ENCODE measurements around the gene RANBP3L. TPM values are rescaled to one million over a fixed set of nuclear protein-coding genes. Genes with fewer than 3 reads are reported as not detected.
A peak's percentile ranks its signal among the peaks of the same experiment; 100 is the strongest.
"Not testable (repeated sequence)": the region's sequence is repeated elsewhere in the genome, so short reads cannot be mapped to it uniquely, and the experiment has no call there.

The RANBP3L gene, protein sequence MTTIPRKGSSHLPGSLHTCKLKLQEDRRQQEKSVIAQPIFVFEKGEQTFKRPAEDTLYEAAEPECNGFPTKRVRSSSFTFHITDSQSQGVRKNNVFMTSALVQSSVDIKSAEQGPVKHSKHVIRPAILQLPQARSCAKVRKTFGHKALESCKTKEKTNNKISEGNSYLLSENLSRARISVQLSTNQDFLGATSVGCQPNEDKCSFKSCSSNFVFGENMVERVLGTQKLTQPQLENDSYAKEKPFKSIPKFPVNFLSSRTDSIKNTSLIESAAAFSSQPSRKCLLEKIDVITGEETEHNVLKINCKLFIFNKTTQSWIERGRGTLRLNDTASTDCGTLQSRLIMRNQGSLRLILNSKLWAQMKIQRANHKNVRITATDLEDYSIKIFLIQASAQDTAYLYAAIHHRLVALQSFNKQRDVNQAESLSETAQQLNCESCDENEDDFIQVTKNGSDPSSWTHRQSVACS
- not detected in 2 replicates for polyA plus RNA-seq (2014; cell fraction: cytosol; rRNA removed)
- not detected in 2 replicates for polyA plus RNA-seq (2014; cell fraction: nucleus; rRNA removed)

DNA sequence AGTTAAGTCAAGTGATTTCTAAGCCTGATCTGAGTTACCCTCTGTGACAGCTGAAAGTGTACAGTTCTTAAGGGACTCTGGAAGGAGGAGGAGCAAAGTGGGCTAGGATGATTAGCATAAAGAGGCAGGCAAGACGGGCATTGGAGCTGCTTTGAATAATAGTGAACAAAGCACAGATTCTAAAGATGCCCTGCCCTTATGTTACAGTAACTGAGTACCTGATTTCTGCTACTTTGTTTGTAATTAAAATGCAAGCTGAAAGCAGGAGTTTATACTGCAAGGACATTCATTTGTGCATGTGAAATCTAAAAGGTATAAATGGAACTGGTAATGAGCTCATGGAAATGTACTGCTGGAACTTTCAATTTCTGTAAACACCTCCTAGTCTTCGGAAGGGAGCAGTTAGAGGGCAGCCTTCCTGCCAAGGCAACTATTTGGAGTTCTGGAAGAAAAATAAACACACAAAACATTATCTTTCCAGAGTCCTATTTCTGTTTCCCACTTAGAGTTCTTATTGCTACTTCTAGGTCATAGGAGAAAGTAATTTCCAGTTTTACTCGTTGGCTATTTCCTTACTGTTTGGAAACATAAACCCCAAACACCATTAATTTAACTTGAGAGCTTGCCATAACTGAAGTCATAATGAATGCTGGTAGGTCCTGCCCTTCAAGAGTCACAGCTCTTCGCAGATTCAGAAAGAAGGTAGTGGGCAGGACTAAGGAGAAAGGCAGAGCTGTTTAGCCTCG, at the start of gene RANBP3L:
Gene RANBP3L, minus strand, starts transcription at position 45 of the 746 bp plus-strand sequence. CDS start 486 bp downstream, outside the sequence.
- DNase-seq (ENCODE audit: low spot score): no peak

DNA sequence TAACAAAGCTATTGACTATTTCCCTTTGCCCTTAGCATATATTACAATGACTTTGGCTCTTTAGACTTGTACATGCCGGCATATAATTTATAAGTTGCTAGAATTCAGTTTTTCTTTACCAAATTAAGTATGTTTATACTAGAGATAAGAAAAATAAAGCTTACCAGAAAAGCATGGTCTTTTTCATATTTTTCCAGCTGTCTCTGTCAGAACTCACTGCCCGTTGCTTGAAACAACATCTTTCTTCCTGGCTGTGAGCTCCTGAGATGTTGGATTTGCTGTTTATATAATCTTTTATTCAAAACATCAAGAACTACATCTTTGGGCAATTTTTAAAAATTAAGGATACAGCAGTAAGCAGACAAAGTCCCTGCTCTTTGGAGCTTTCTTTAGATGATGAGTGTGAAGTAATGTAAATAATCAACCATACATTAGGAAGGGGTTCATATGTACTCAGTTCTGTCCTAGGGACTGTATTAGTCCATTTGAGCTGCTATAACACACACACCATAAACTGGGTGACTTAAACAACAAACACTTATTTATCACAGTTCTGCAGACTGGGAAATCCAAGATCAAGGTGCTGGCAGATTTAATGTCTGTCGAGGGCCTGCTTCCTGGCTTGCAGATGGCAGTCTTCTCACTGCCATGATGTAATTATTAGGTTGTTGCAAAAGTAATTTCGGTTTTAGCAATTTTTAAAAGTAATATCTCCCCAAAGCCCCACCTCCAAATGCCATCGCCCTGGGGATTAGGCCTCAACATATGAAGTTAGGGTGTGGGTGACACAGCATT, 45.4 kb upstream of the RANBP3L start:
- no peak for DNase-seq (ENCODE audit: low spot score)

DNA sequence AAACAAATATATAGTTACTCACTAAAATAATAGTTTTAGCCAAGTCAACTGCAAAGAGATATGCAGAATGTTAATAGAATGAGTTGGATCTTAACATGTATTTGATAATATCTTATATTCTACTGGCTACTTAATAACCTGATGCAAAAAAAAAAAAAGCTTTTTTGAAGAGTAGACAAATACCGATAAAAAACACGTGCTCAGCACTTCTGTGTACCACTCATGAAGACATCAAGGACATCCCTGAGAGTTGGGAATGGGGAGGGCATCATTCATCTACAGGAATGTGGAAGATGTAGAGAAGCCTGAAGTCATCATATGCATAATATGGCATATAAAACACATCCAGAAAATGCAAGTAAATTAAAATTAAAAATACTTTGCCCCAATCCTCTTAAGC, 43.2 kb upstream of the RANBP3L start:
- DNase-seq (ENCODE audit: low spot score): no peak

DNA sequence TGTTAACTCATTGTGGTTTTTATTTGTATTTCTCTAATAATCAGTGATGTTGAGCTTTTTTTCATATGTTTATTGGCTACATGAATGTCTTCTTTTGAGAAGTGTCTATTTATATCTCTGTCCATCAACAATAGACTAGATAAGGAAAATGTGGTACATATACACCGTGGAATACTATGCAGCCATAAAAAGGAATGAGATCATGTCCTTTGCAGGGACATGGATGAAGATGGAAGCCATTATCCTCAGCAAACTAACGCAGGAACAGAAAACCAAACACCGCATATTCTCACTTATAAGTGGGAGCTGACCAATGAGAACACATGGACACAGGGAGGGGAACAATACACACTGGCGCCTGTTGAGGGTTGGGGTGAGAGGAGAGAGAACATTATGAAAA, 40.0 kb upstream of the RANBP3L start:
- not testable (repeated sequence) for DNase-seq (ENCODE audit: low spot score)

DNA sequence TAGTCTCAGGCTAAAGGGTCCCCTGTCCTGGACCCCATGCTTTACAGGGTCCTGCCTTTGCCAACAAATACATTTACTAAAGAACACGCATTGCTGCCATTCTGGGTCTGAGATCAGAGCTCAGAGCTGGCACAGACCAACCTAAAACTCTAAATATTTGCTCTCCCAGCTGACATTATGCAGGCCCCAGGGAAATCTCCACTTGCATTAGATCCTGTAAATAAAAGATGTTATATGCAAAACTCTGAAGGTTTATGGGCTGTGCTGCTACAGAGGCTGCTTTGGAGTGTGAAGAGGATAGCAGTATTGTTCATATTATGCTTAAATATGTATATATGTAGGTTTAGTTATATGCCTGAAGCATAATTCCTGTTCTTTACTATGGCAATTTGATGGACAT, 35.9 kb upstream of the RANBP3L start:
- DNase-seq (ENCODE audit: low spot score): no peak

DNA sequence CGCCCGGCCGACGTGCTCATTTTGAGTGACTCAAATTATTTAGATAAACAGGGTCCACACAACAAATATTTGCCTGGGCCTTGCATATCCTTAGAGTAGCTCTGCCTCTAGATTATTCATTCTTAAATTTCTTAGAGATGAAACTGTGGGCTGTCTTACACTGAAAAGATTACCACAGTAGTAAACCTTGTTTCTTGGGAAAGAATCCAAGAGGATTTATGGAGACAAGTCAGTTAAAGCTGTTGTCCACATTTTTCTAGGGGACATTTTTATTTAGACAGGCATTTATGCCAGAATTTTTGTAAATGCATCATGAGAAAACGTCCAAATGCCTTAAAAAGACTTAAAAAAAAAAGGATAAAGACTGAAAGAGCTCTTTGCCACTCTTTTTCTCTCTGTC, 32.6 kb upstream of the RANBP3L start:
- DNase-seq (ENCODE audit: low spot score): no peak

DNA sequence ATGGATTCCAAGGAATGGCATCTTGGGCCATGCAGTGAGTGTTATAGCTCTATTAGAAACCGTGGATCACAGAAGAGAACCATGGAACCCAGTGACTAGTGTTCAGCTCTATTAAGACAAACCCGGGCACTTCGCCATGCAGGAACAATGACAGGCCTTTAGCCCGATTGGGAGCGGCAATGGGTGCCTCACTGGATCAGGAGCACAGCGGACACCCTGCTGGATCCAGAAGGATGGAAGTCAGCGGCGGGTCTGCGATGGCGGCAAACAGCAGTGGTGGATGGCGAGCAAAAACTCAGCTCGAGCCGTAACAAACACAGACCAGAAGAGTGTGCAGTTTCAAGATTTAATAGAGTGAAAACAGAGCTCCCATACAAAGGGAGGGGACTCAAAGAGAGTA, 31.0 kb upstream of the RANBP3L start:
- DNase-seq (ENCODE audit: low spot score): not testable (repeated sequence)

DNA sequence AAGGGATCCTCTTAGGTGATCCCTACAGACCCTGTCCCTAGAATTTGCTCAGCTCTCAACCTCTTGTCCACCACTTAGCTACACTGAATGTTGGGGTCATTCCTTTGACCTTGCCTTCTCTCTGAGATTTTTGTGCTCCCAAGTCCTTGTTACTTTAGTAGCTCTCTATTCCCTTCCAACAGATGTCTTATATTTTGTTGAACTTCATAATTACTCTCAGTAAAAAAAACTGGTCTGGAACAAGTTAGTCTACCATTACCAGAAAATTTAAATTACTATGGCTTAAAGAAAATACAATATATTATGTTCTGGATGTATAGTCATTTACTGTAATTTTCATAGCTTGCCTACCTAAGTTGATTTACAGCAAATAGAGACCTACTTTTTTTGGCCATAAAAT, 23.5 kb upstream of the RANBP3L start:
- DNase-seq (ENCODE audit: low spot score): no peak

DNA sequence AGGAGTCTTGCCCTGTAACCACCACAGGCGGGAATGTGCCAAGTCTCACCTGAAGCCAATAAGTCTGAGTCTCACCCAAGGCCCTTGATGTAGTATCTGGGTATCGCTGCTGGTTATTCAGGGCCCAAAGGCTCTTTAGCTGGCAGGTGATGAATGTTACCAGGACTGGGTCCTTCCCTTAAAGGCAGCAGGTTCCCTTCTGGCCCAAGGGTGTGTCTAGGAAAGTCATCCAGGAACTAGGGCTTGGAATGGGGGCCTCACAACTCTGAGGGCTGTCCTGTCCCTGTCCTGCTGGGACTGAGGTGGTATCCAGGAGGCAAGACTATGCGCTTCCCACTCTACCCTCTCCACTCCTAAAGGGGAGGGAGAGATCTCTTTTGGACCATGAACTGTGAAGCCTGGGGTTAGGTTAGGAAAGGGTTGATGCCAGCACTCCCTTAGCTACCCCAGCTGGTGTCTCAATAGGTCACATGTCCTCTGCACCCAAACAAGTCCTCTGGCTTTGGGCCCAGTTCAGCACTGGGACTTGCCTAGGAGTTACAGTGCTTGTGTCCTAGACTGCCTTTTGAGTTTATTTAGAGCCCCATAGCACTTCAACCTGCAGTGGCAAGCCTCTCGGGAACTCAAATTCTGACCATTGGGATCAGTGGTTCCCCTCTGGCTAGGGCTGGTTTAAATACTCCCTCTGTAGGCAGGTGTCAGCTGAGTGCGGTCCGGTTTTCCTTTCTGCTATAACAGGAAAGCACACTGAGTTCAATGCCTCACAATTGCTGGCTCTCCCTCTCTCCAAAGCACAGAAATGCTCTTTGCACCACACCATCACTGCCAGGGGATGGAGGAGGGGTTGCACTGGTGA, 22.5 kb upstream of the RANBP3L start:
- DNase-seq (ENCODE audit: low spot score): no peak

DNA sequence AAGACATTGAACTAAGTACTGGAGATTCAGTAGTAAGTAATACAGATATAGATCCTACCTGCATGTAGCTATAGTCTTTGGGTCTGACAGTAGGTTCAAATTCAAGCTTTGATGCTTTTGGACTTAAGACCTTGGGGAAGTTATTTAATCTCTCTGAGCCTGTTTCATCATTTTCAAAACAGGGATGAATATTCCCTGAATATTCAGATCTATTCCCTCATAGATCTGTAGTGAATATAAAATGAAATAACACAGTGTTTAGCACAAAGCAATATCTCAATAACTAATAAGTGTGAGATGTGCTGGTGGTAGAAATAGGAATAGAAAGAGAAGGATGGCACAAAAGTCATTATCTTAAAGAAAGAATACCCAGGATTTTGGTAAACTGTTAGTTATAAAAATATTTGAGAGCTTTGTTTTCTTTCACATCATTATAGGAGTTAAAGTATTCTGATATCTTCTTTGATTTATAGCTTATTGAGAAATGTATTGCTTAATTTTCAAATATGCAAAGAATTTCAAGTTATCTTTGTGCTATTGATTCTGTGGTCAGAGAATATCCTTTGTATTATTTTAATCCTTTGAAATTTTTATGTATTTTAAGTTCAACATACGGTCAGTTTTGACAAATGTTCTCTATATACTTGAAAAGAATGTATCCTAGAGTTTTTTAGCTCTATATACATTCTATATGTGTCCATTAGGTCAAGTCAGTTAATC, 11.4 kb upstream of the RANBP3L start:
- no peak for DNase-seq (ENCODE audit: low spot score)

DNA sequence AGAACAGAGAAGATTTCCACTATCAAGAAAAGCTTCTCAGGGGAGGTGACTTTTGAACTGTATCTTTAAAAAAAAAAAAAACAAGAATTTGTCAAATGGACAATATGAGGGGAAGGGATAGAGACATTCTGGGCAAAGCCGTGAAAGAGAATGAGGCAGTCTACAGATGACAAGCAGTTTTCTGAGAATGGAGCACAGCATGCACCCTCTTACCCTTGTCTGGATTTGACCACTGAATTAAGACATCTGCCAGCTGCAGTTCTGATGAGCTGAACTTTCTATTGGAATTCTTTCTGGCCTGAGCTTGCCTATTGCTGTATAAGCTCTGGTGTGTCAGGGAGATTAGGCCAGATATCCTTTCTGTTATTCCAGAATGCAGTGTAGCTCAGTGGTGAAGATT, 10.3 kb upstream of the RANBP3L start:
- no peak for DNase-seq (ENCODE audit: low spot score)

DNA sequence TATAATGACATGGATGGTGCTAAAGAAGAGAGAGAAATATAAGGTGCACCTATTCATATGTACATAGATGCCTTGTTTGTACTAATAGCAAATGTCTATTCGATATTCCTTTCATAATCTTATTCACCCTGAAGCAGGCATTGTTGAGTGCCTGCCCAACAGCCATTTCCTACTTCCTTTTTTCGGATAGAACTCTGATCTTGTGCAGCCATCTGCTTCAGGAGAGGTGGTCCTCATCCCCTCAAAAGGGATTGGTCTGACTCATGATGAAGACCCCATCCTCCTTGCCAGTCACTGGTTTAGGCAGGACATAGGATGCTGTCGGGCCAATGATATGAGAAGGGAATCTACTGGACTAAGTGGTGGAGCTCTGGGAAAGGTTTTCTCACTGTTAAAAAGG, 8.4 kb upstream of the RANBP3L start:
- DNase-seq (ENCODE audit: low spot score): no peak

DNA sequence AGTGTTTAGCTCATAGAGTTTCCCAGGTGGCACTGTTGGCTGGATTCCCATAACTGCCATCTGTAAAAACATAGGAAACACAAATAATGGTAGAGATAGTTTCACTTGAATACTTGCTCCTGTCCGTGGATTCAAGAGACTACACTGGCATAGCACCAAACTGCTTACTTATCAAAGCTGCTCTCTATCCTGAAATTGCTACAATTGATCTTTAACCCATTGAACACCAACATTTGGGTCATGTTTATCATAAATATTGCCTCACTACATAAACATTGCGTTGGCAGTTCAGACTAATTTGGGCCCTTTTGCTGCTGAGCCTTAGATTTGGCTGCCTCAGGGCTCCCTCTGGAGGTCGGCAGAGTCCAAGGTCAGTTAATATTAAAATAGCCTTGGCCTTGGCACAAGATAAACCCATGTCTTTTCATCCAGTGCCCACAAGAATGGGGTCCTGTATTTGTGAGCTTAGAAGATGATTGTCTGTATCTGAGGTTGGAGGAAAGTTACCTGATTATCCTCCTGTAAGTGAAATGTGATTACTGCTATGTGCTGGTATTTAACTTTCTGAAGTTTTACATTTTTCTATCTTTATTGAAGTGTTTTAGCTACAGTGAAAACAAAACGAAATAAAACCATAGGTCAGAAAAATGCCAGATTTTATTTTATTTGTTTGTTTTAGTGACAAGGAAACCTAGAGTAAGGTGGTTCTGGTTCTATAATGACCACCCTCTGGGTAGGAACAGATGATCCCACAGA, 4.0 kb upstream of the RANBP3L start:
- peak; percentile 31 for DNase-seq (ENCODE audit: low spot score)

DNA sequence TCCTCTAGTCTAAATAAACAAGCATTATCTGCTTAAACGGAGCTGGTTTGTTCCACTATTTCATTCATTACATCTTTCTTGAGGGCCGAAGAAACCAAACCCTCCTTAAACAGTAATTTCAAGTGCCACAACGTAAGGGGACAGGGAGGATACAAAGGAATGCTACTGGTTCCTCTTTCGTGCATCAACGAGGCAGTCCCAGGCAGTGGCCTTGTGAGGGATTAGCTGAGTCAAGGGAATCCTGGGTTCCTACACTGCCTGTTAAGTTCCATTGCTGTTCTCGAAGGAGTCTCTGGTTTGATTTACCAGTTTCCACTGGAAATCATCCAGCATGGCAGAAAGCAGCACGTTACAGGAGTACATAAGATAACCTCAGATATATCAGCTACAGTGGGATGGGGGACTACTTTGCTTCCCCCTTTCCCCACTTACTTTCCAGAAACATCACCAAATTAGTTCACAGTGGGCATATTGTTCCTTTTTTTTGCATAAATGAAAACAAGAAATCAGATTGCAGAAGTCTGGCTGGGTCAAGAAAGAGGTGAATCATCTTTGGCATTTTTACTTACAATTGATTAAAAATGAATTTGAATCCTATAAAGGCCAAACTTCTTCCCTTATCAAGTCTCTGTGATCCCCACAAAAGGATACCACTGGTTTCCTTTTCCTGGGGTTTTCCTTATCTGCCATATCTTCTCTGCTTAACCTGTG, 2.5 kb upstream of the RANBP3L start:
- no peak for DNase-seq (ENCODE audit: low spot score)

DNA sequence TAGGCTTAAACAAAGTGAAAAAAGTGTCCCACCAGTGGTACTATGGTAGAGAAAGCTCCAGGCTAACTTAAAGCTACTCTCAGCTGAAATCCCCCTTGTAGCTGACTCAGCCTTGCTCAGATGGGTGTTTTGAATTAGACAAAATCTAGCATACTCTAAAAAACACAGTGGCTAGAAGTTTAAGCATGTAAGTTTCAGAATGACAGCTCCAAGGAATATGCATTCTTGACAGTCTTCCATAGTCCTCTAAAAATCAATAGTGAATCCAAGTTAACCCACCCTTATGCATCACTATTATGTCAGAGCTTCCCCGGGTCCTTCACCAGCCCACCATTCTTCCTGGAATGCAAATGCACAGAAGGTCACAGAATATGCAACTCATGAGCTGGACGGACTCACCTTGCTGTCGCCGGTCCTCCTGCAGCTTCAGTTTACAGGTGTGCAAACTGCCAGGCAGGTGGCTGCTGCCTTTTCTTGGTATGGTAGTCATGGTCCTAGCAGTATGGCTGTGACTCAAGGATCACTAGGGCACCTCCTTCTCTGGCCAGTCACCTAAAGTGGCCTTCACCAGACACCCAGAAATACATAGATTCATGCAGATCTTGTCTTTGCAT, 668 bp downstream of the RANBP3L start:
- no peak for DNase-seq (ENCODE audit: low spot score)

DNA sequence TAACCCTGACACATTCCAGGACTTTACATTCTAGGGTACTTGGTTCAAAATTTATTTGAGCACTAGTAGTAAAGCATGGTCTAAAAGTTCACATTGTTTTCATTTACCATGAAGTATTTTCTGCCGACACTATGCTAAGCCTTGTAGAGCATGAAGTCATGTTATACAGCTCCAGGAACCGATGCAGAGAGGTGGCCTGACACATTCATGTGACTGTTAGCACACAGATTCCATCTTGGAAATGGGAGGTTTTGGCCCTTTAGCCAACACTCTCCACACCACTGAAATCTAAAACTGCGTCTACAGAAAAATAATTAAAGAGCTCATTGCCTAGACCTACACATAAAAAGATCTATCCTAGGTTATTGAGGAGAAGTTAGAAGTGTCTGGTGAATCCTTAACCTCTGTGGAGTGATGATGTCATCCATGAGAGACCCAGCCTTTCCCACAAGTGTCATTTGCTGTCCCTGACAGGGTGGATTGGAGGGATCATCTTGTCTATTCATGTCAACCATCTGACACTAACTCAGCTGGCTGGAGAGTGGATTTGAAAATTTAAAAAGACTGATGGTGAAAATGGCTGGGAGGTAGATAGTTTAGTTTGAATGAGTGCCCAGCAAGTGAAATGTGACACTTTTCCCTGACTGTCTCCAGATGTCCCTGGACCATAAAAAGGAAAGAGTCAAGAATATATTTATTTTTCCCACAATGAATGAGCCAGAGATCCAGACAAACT, 1.3 kb downstream of the RANBP3L start:
- no peak for DNase-seq (ENCODE audit: low spot score)

DNA sequence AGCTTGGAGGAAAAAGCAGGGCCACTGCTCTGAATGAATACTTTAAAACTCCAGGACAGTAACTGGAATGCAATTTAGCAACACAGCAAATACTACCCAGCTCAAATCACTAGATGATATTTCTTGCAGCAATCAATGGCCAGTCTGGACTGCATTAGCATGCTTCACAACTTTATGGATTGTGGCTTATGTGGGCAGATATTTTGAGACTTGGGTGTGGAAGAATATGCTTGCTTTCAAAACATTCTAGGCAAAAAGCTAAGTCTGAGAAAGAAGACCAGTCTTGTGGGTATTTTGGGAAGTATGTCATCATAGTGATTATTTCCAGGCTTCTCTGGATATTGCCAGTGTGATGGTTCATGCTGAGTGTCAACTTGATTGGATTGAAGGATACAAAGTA, 3.1 kb downstream of the RANBP3L start:
- no peak for DNase-seq (ENCODE audit: low spot score)

DNA sequence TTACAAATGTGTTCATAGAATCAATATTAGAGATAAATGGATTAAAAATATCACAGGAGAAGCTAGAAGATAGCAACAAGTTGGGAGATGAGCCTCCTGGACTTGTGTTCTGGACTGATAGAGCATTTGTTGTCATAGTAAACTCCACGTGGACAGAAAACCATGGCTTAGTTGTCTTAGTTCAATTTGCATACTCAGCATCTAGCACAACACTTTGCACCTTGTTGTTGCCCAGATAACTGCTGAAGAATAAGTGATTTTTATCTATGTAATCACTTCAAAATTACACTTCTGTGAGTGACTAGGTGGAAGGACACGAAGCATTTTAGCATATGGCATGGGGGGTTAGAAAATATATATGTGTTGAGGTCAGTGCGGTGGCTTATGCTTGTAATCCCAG, 4.0 kb downstream of the RANBP3L start:
- no peak for DNase-seq (ENCODE audit: low spot score)

All from SK-N-DZ (cell line).